GM12878 (cell line): ENCODE data around the gene SPATA32. TPM values are rescaled to one million over a fixed set of nuclear protein-coding genes. Genes with fewer than 3 reads are reported as not detected.

Experiments
- ASH2L ChIP-seq: fragments of 300-600, 200-600 bp; sonication (generic); IDR thresholded peaks from 2 replicates; pipeline ENCODE4 v1.6.1; 2017; ENCODE audit warnings: low read depth, mild to moderate bottlenecking, borderline replicate concordance
- FOXK2 ChIP-seq: fragments of 450-650 bp; IDR thresholded peaks from 2 replicates; pipeline ENCODE4 v1.6.1; 2017; ENCODE audit warnings: mild to moderate bottlenecking, moderate library complexity
- KLF5 ChIP-seq: fragments of 450-650 bp; IDR thresholded peaks from 2 replicates; pipeline ENCODE4 v1.6.1; 2014; ENCODE audit warnings: mild to moderate bottlenecking; ENCODE audit not compliant: partially characterized antibody
- LARP7 ChIP-seq: fragments of 450-650 bp; IDR thresholded peaks from 2 replicates; pipeline ENCODE4 v1.6.1; 2017; ENCODE audit warnings: mild to moderate bottlenecking
- NFYA ChIP-seq: IDR thresholded peaks from 2 replicates; pipeline ENCODE4 v1.6.1; 2011; ENCODE audit warnings: low read depth, mild to moderate bottlenecking, low read length, improper control_type of control experiment, borderline replicate concordance
- RAD51 ChIP-seq: fragments of 450-650 bp; IDR thresholded peaks from 2 replicates; pipeline ENCODE4 v1.6.1; 2016; ENCODE audit warnings: moderate library complexity, mild to moderate bottlenecking, inconsistent platforms
- RUNX3 ChIP-seq: IDR thresholded peaks from 2 replicates; pipeline ENCODE4 v1.6.1; 2012; ENCODE audit warnings: low read length, inconsistent platforms
- SIX5 ChIP-seq: IDR thresholded peaks from 2 replicates; pipeline ENCODE4 v1.6.1; 2011; ENCODE audit warnings: mild to moderate bottlenecking, low read depth, low read length, moderate library complexity; ENCODE audit not compliant: severe bottlenecking
- TARDBP ChIP-seq: IDR thresholded peaks from 2 replicates; pipeline ENCODE4 v1.6.1; 2016; ENCODE audit warnings: borderline replicate concordance
- TBL1XR1 ChIP-seq: IDR thresholded peaks from 2 replicates; pipeline ENCODE4 v1.6.1; 2012; ENCODE audit warnings: low read depth, low read length, improper control_type of control experiment
- ZNF207 ChIP-seq: fragments of 450-650 bp; IDR thresholded peaks from 2 replicates; pipeline ENCODE4 v1.6.1; 2014; ENCODE audit warnings: antibody characterized with exemption, mild to moderate bottlenecking, borderline replicate concordance
- ZNF24 ChIP-seq: fragments of 450-650 bp; IDR thresholded peaks from 2 replicates; pipeline ENCODE4 v1.6.1; 2017; ENCODE audit warnings: antibody characterized with exemption, mild to moderate bottlenecking
- polyA plus RNA-seq, 11 experiments: library from polyadenylated mRNA; depleted of rRNA in 4 of 11; unstranded in 6 of 11; stranded (reverse) in 5 of 11; fragments of >200 nt; fragmentation: Nextera tagmentation in 4 of 11; fragmentation: Illumina TruSeq in 1 of 11; extraction: Ambion mirVana in 4 of 11; extraction: Trizol in 1 of 11; gene quantifications; 1 replicate in 1 of 11; 2 replicates in 10 of 11; pipeline versions ENCODE4 v1.2.1 to v1.2.3, GENCODE V29; 2011 to 2016; ENCODE audit warnings: inconsistent platforms in 2 of 11, missing spikeins in 2 of 11, low read depth in 1 of 11
- total RNA-seq, 4 experiments: library from RNA; depleted of rRNA in 3 of 4; stranded (reverse); fragments of >200 nt in 3 of 4; fragmentation: Illumina TruSeq in 1 of 4; extraction: Trizol in 1 of 4; gene quantifications; 2 replicates each; pipeline versions ENCODE4 v1.2.1 to v1.2.3, GENCODE V29; 2013 to 2021
- TF ChIP-seq, protein P1 (sequence below): IDR thresholded peaks from 2 replicates; pipeline ENCODE4 v1.6.1; 2011; ENCODE audit warnings: low read depth, low read length, improper control_type of control experiment, borderline replicate concordance
- TF ChIP-seq, protein P2 (sequence below): fragments of 150-350 bp; IDR thresholded peaks from 2 replicates; pipeline ENCODE4 v1.6.1; 2016; ENCODE audit warnings: low read depth, low read length
- TF ChIP-seq, protein P3 (sequence below): fragments of 450-650 bp; IDR thresholded peaks from 2 replicates; pipeline ENCODE4 v1.6.1; 2018; ENCODE audit warnings: borderline replicate concordance, mild to moderate bottlenecking; ENCODE audit not compliant: partially characterized antibody
- TF ChIP-seq, protein P4 (sequence below): fragments of 450-650 bp; IDR thresholded peaks from 2 replicates; pipeline ENCODE4 v1.6.1; 2017; ENCODE audit warnings: mild to moderate bottlenecking, moderate library complexity

The SPATA32 gene
- total and polyA plus RNA-seq, 10 of the 15 experiments (the other 5 are each of a cell fraction or from before 2014, with no cell fraction given) = 0.03 to 0.35 (median 0.11) TPM; not detected in 3

DNA sequence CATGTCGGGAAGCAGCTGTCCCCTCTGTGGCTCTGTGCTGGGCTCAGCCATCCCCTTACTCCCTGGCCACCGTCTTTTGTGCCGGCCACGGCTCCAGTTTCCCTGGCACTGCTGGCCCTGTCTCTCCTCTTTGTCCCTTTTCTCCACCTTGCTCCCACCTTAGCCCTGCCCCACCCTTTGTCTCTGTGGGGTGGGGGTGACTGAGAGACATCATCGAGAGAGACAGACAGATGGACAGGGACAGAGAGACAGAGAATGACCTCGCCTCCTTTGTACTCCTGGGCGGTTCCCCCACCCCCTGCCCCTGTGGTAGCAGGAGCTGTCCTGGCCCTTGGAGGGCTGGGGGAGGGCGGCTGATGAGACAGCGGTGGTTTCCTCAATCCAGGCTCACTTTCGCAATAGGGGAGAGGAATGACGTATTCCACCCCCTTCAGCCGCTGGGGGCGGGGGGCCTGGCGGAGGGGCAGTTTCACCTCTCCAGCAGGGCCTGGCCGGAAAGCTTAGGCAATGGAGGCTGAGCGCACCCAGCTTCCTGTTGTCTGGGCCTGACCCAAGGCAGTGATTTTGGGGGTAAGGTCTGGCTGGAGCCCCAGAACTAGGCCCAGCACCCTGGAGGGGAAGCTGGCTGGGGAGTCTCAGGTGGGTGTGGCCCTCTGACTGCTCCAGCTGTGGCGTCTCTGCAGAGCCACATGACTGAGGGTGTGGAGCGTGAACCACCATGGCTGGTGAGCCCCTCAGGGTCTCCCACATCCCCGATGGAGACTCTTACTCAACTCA, 32.9 kb downstream of the SPATA32 start (continued):
- TF ChIP-seq RUNX3 = no peak
- TF ChIP-seq ZNF207 = no peak
- TF ChIP-seq, protein P1, sequence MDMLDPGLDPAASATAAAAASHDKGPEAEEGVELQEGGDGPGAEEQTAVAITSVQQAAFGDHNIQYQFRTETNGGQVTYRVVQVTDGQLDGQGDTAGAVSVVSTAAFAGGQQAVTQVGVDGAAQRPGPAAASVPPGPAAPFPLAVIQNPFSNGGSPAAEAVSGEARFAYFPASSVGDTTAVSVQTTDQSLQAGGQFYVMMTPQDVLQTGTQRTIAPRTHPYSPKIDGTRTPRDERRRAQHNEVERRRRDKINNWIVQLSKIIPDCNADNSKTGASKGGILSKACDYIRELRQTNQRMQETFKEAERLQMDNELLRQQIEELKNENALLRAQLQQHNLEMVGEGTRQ = no peak
- TF ChIP-seq, protein P2, sequence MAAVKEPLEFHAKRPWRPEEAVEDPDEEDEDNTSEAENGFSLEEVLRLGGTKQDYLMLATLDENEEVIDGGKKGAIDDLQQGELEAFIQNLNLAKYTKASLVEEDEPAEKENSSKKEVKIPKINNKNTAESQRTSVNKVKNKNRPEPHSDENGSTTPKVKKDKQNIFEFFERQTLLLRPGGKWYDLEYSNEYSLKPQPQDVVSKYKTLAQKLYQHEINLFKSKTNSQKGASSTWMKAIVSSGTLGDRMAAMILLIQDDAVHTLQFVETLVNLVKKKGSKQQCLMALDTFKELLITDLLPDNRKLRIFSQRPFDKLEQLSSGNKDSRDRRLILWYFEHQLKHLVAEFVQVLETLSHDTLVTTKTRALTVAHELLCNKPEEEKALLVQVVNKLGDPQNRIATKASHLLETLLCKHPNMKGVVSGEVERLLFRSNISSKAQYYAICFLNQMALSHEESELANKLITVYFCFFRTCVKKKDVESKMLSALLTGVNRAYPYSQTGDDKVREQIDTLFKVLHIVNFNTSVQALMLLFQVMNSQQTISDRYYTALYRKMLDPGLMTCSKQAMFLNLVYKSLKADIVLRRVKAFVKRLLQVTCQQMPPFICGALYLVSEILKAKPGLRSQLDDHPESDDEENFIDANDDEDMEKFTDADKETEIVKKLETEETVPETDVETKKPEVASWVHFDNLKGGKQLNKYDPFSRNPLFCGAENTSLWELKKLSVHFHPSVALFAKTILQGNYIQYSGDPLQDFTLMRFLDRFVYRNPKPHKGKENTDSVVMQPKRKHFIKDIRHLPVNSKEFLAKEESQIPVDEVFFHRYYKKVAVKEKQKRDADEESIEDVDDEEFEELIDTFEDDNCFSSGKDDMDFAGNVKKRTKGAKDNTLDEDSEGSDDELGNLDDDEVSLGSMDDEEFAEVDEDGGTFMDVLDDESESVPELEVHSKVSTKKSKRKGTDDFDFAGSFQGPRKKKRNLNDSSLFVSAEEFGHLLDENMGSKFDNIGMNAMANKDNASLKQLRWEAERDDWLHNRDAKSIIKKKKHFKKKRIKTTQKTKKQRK = no peak
- TF ChIP-seq FOXK2 = no peak
- TF ChIP-seq KLF5 = peak; percentile 67
- TF ChIP-seq, protein P3, sequence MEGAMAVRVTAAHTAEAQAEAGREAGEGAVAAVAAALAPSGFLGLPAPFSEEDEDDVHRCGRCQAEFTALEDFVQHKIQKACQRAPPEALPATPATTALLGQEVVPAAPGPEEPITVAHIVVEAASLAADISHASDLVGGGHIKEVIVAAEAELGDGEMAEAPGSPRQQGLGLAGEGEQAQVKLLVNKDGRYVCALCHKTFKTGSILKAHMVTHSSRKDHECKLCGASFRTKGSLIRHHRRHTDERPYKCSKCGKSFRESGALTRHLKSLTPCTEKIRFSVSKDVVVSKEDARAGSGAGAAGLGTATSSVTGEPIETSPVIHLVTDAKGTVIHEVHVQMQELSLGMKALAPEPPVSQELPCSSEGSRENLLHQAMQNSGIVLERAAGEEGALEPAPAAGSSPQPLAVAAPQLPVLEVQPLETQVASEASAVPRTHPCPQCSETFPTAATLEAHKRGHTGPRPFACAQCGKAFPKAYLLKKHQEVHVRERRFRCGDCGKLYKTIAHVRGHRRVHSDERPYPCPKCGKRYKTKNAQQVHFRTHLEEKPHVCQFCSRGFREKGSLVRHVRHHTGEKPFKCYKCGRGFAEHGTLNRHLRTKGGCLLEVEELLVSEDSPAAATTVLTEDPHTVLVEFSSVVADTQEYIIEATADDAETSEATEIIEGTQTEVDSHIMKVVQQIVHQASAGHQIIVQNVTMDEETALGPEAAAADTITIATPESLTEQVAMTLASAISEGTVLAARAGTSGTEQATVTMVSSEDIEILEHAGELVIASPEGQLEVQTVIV = no peak
- TF ChIP-seq SIX5 = no peak
- TF ChIP-seq ZNF24 = peak; percentile 46; the same call in 1 of the 2 replicates
- TF ChIP-seq TBL1XR1 = peak; percentile 94
- TF ChIP-seq, protein P4, sequence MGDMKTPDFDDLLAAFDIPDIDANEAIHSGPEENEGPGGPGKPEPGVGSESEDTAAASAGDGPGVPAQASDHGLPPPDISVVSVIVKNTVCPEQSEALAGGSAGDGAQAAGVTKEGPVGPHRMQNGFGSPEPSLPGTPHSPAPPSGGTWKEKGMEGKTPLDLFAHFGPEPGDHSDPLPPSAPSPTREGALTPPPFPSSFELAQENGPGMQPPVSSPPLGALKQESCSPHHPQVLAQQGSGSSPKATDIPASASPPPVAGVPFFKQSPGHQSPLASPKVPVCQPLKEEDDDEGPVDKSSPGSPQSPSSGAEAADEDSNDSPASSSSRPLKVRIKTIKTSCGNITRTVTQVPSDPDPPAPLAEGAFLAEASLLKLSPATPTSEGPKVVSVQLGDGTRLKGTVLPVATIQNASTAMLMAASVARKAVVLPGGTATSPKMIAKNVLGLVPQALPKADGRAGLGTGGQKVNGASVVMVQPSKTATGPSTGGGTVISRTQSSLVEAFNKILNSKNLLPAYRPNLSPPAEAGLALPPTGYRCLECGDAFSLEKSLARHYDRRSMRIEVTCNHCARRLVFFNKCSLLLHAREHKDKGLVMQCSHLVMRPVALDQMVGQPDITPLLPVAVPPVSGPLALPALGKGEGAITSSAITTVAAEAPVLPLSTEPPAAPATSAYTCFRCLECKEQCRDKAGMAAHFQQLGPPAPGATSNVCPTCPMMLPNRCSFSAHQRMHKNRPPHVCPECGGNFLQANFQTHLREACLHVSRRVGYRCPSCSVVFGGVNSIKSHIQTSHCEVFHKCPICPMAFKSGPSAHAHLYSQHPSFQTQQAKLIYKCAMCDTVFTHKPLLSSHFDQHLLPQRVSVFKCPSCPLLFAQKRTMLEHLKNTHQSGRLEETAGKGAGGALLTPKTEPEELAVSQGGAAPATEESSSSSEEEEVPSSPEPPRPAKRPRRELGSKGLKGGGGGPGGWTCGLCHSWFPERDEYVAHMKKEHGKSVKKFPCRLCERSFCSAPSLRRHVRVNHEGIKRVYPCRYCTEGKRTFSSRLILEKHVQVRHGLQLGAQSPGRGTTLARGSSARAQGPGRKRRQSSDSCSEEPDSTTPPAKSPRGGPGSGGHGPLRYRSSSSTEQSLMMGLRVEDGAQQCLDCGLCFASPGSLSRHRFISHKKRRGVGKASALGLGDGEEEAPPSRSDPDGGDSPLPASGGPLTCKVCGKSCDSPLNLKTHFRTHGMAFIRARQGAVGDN = peak; percentile 64; the same call in 1 of the 2 replicates
- no peak for TF ChIP-seq TARDBP
- 0 out of 2 replicates have a peak, but pooled peaks have one; percentile 48 for TF ChIP-seq LARP7
- TF ChIP-seq ASH2L = no peak
- TF ChIP-seq NFYA = no peak
- no peak for TF ChIP-seq RAD51
